HG03521 (cell line): ENCODE data around the gene FBXW10.
"Not testable (repeated sequence)": the region's sequence is repeated elsewhere in the genome, so short reads cannot be mapped to it uniquely, and the experiment has no call there.

Experiments
- ATAC-seq: cut with Tn5 transposase; IDR thresholded peaks from one replicate; pipeline ENCODE4 v1.9.1; 2021; ENCODE audit warnings: mild to moderate bottlenecking, moderate library complexity; ENCODE audit not compliant: unreplicated experiment

The FBXW10 gene

GRCh38 chr17:18747501-18747900 lies 3.6 kb downstream of the FBXW10 start:
- not testable (repeated sequence) for ATAC-seq

- not testable (repeated sequence) for ATAC-seq
Measured at GRCh38 chr17:18750242-18750641, 6.4 kb downstream of the FBXW10 start.

- not testable (repeated sequence) for ATAC-seq
Measured at GRCh38 chr17:18753829-18754409, 10.1 kb downstream of the FBXW10 start.

- not testable (repeated sequence) for ATAC-seq
Measured at GRCh38 chr17:18755969-18756368, 12.1 kb downstream of the FBXW10 start.

- not testable (repeated sequence) for ATAC-seq
Measured at GRCh38 chr17:18757368-18758044, 13.7 kb downstream of the FBXW10 start.

GRCh38 chr17:18758344-18758743 lies 14.5 kb downstream of the FBXW10 start:
- ATAC-seq = not testable (repeated sequence)

- not testable (repeated sequence) for ATAC-seq
Measured at GRCh38 chr17:18760221-18760620, 16.4 kb downstream of the FBXW10 start.

- not testable (repeated sequence) for ATAC-seq
Measured at GRCh38 chr17:18770572-18770971, 26.7 kb downstream of the FBXW10 start.

GRCh38 chr17:18771066-18771465 lies 27.2 kb downstream of the FBXW10 start:
- ATAC-seq = not testable (repeated sequence)

- no peak for ATAC-seq
Measured at GRCh38 chr17:18772471-18772870, 28.6 kb downstream of the FBXW10 start.

GRCh38 chr17:18780991-18781718 lies 37.3 kb downstream of the FBXW10 start, which contains the start of gene TVP23B:
TSS of gene TVP23B (plus strand) at chr17:18781183. CDS start at chr17:18781294, 111 bp downstream.
- peak; percentile 100 for ATAC-seq

GRCh38 chr17:18781805-18782204 lies 38.0 kb downstream of the FBXW10 start:
- ATAC-seq = not testable (repeated sequence)

- ATAC-seq = not testable (repeated sequence)
Measured at GRCh38 chr17:18785933-18786332, 42.1 kb downstream of the FBXW10 start.

GRCh38 chr17:18786890-18787289 lies 43.0 kb downstream of the FBXW10 start:
- ATAC-seq = not testable (repeated sequence)

- ATAC-seq = not testable (repeated sequence)
Measured at GRCh38 chr17:18791402-18791801, 47.5 kb downstream of the FBXW10 start.

GRCh38 chr17:18794841-18795240 lies 51.0 kb downstream of the FBXW10 start:
- ATAC-seq = not testable (repeated sequence)

- not testable (repeated sequence) for ATAC-seq
Measured at GRCh38 chr17:18796887-18797286, 53.0 kb downstream of the FBXW10 start.

- not testable (repeated sequence) for ATAC-seq
Measured at GRCh38 chr17:18803458-18804245, 59.8 kb downstream of the FBXW10 start.

GRCh38 chr17:18815924-18816323 lies 72.1 kb downstream of the FBXW10 start:
- not testable (repeated sequence) for ATAC-seq

- ATAC-seq = not testable (repeated sequence)
Measured at GRCh38 chr17:18816489-18817371, 72.9 kb downstream of the FBXW10 start.
